ENCODE results near the gene CXXC5. TPM values are rescaled to one million over a fixed set of nuclear protein-coding genes. Genes with fewer than 3 reads are reported as not detected.

Gene CXXC5
- total and polyA plus RNA-seq, 2 experiments from 2014 or later, result 70.4 to 122 TPM

DNA sequence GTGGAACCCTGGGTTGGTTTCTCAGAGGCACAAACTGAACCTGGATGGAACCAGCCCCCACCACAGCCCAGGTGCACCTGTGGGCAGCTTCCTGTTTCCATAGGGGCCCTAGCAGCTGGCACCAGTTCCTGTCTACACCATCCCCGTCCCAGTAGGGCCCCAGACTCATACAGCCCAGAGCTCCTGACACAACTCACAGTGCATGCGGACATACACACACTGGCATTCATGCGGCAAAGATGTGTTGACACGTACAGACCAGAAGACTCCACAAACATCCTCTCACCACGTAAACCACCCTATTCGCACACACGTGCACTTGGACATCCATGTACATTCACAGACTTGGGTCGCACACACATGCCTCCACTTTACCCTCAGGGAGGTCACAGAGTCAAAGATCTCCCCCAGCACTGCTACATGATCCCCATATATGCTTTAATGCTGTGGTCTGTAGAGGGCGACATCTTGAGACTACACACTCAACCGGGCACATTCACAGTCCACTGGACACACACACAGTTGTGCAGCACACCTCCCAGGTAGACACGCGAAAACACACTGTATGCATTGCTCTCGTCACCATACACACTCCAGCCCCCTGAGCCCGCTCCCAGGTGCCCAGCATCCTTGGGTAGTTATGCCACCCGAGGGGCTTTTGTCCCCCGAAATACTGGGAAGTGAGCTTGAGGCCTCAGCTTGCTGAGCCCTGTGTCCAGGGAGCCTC lies 22.4 kb downstream of the CXXC5 start:
- Histone ChIP-seq H3K9me3 (ENCODE audit: low read depth) (no peaks in the 10 kb centered on the region), H3K4me3 (no peak overlapping the region), H3K27ac (peak overlapping the region; percentile 92), H3K4me1 (ENCODE audit: low read depth) (peaks cover 47% of the 10 kb centered on the region), H3K27me3 (no peaks in the 10 kb centered on the region), H3K36me3 (no peaks in the 10 kb centered on the region)
- peak; percentile 47 for TF ChIP-seq CTCF (IDR thresholded peaks at IDR 0.05; ENCODE audit: low read depth, low read length)
- no peak for DNase-seq (ENCODE audit: low read depth in 1 of 2, low spot score in 1 of 2)

- no peaks in the 10 kb centered on the region for H3K9me3 ChIP-seq (ENCODE audit: low read depth)
- no peaks in the 10 kb centered on the region for H3K36me3 ChIP-seq
- TF ChIP-seq CTCF (IDR thresholded peaks at IDR 0.05; ENCODE audit: low read depth, low read length), result no peak
- no peaks in the 10 kb centered on the region for H3K27me3 ChIP-seq
- peak overlapping the region; percentile 92 for H3K27ac ChIP-seq
- H3K4me1 ChIP-seq (ENCODE audit: low read depth), result peaks cover 41% of the 10 kb centered on the region
- peak in 1 of 2 donors; percentile 68 for DNase-seq (ENCODE audit: low read depth in 1 of 2, low spot score in 1 of 2)
- no peak overlapping the region for H3K4me3 ChIP-seq
These were observed 23.1 kb downstream of the CXXC5 start for GRCh38 chr5:139671096-139671841.

DNA sequence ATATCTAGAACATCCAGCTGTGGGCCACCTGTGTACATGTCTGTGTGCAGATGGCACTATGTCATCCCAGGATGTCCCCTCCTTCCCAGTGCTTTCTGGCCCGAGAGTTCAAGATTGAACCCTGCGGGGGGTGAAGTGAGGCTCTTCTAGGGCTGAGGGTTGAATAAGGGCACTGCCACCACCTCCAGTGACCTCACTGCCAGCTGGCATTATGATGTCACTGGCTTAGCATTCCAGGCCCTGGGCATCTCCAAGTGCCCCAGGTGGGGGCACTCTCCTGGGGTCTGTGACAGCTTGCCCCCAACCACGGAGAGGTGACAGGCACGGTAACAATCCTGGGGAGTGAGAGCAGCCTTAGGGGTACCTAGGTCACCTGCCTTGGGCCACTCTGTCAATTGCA lies 27.1 kb downstream of the CXXC5 start:
- Histone ChIP-seq H3K36me3 (no peaks in the 10 kb centered on the region), H3K4me3 (no peak overlapping the region), H3K27ac (no peak overlapping the region), H3K27me3 (no peaks in the 10 kb centered on the region), H3K4me1 (ENCODE audit: low read depth) (peaks cover 38% of the 10 kb centered on the region), H3K9me3 (ENCODE audit: low read depth) (no peaks in the 10 kb centered on the region)
- DNase-seq (ENCODE audit: low read depth in 1 of 2, low spot score in 1 of 2), result no peak
- no peak for TF ChIP-seq CTCF (IDR thresholded peaks at IDR 0.05; ENCODE audit: low read depth, low read length)

DNA sequence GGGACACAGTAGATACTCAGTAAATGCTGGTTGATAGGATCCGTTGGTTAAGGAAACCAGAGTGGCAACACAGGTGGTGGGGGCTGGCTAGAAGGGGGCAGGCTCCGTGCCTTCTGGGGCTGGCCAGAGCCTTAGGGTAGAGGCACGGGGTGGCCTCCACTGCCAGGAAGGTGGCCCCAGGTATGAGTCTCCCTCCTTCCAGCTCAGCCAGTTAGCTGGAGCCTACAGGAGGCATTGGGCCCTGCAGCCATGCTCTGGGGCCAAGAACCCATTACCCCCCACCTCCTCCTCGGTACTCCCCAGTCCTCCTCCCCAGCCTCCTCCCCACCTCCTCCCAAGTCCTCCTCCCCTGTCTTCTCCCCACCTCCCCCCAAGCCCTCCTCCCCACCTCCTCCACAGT lies 27.7 kb downstream of the CXXC5 start:
- peaks cover 32% of the 10 kb centered on the region for H3K4me1 ChIP-seq (ENCODE audit: low read depth)
- H3K9me3 ChIP-seq (ENCODE audit: low read depth), result no peaks in the 10 kb centered on the region
- TF ChIP-seq CTCF (IDR thresholded peaks at IDR 0.05; ENCODE audit: low read depth, low read length), result no peak
- peaks cover 4% of the 10 kb centered on the region for H3K36me3 ChIP-seq
- H3K27me3 ChIP-seq, result no peaks in the 10 kb centered on the region
- no peak overlapping the region for H3K4me3 ChIP-seq
- DNase-seq (ENCODE audit: low read depth in 1 of 2, low spot score in 1 of 2), result no peak
- no peak overlapping the region for H3K27ac ChIP-seq

DNA sequence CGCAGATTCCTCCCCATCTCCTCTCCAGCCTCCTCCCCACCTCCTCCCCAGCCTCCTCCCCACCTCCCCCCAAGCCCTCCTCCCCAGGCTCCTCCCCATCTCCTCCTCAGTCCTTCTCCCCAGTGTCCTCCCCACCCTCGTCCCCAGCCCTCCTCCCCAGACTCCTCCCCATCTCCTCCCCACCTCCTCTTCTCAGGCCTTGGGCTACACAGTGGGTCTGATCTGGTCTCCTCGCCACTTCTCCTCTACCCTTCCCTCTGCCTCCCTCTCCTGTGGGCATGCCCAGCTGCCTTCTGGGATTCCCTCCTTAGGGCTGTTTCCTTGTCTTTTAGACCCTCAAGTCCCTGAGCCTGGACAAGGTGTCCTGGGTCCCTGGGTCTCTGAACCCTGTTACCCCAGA lies 28.3 kb downstream of the CXXC5 start:
- no peaks in the 10 kb centered on the region for H3K27me3 ChIP-seq
- no peak overlapping the region for H3K4me3 ChIP-seq
- H3K36me3 ChIP-seq, result peaks cover 8% of the 10 kb centered on the region
- TF ChIP-seq CTCF (IDR thresholded peaks at IDR 0.05; ENCODE audit: low read depth, low read length), result no peak
- H3K27ac ChIP-seq, result peak overlapping the region; percentile 63
- peaks cover 28% of the 10 kb centered on the region for H3K4me1 ChIP-seq (ENCODE audit: low read depth)
- no peak for DNase-seq (ENCODE audit: low read depth in 1 of 2, low spot score in 1 of 2)
- H3K9me3 ChIP-seq (ENCODE audit: low read depth), result no peaks in the 10 kb centered on the region

All from cardiac muscle cell (in vitro differentiated cells and primary cell).